ENCODE data around the gene DES.

The DES gene

DNA sequence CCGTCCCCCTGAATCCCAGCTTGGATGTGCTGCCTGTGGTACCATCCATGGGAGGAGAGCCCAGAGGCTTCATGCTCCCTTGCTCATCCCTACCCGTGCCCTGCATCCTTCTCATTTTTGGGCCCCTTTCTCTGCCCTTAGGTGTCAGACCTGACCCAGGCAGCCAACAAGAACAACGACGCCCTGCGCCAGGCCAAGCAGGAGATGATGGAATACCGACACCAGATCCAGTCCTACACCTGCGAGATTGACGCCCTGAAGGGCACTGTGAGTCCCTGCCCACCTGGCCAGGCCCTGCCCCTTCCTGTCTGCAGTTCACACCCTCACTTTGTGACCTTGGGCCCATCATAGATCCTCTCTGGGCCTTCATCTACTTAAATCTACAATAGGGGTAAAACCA lies 2.5 kb downstream of the DES start:
- DNase-seq (ENCODE audit: low spot score) = no peak

DNA sequence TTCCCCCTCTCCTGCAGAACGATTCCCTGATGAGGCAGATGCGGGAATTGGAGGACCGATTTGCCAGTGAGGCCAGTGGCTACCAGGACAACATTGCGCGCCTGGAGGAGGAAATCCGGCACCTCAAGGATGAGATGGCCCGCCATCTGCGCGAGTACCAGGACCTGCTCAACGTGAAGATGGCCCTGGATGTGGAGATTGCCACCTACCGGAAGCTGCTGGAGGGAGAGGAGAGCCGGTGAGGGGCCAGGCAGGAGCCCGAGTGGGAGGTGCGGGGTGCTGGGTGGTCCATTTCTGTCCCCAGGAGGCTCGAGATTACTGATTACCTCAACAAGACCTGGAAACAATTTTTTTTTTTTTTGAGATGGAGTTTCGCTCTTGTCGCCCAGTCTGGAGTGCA lies 3.1 kb downstream of the DES start:
- DNase-seq (ENCODE audit: low spot score) = no peak

GRCh38 chr2:219422952-219423534 lies 4.9 kb downstream of the DES start:
- no peak for DNase-seq (ENCODE audit: low spot score)

GRCh38 chr2:219423652-219424377 lies 5.6 kb downstream of the DES start:
- no peak for DNase-seq (ENCODE audit: low spot score)

DNA sequence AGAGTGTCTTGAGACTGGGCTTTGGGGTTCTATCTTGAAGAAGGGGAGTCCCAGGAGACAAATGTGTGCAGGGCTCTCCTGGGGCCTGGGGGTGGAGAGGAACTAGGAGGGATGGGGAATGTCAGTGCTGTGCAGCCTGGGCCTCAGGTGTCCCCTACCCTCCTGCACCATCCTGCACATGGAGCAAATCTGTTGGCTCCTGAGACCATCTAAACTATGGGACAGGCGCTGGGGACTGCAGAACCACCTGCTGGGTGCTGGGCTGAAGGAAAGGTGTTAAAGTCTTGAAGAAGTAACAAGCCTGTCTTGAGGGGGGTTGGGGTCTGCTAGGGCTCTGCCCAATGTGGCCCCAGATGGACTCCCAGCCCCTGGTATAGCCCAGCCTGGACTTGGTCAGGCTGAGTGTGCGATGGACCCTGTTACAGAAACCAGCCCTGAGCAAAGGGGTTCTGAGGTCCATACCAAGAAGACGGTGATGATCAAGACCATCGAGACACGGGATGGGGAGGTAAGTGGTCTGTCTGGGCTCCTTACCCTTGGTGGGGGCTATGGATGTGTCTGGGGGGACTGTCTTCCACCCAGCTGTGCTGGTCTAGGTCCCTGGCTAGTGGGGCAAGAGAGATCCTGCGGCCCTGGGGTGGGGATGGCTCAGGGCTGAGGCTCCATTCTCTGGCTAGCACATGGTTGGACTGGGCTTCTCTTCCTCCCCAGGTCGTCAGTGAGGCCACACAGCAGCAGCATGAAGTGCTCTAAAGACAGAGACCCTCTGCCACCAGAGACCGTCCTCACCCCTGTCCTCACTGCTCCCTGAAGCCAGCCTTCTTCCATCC lies 7.3 kb downstream of the DES start:
- no peak for DNase-seq (ENCODE audit: low spot score)

DNA sequence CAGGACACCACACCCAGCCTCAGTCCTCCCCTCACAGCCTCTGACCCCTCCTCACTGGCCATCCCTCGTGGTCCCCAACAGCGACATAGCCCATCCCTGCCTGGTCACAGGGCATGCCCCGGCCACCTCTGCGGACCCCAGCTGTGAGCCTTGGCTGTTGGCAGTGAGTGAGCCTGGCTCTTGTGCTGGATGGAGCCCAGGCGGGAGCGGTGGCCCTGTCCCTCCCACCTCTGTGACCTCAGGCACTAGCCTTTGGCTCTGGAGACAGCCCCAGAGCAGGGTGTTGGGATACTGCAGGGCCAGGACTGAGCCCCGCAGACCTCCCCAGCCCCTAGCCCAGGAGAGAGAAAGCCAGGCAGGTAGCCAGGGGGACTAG lies 7.9 kb downstream of the DES start:
- no peak for DNase-seq (ENCODE audit: low spot score)

DNA sequence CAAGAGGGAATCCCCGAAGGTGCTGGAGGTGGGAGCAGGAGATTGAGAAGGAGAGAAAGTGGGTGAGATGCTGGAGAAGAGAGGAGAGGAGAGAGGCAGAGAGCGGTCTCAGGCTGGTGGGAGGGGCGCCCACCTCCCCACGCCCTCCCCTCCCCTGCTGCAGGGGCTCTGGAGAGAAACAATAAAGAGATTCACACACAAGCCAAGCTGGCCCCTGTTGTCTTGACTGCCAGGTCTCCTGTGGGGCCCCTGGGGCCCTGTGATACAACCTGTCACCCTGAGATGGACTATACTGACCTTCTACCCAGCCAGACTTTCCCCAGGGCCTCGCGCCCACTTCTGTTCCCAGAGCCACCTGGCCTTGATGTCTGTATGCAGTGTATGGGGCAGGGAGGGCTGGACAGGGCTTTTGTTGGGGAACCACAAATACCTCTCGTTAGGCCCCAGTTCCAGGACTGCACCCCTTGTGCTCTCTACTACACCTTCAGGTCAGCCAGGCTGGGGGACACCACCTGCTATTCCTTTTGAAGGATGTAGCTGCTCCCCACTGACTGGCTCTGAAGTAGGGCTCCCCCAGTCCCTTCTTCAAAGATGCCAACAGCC lies 8.5 kb downstream of the DES start:
- DNase-seq (ENCODE audit: low spot score) = no peak

- DNase-seq (ENCODE audit: low spot score) = no peak
These were observed 10.3 kb downstream of the DES start for GRCh38 chr2:219428469-219428868.

DNA sequence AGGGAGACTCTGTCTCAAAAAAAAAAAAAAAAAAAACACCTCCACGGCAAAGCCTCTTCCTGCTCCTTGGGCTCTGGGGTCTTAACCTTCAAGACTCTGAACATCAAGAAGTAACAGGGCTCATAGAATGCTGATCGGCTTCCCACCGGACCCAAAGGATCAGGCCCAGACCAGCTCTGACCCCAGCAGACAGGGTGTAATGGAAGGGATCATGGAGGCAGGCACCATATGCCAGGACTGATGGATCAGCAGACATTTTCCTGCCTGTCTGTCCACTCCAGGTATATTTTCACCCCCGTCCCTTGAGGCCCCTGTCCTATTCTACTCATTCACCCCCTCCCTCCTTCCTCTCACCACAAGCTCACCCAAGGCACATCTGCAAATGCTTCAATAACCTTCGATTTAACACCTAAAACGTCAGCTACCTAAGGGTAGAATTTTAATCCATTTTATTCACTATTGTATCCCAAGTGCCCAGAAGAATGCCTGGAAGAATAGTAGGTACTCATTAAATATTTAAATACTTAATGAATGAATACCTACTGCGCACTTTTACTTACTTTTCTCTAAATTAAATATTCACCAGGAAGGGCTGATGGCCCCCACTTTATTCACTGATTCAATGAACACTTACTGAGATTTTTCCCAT lies 11.9 kb downstream of the DES start:
- no peak for DNase-seq (ENCODE audit: low spot score)

GRCh38 chr2:219430633-219431615 lies 12.7 kb downstream of the DES start:
- no peak for DNase-seq (ENCODE audit: low spot score)

- peak; percentile 75 for DNase-seq (ENCODE audit: low spot score)
These were observed 15.7 kb downstream of the DES start for GRCh38 chr2:219433666-219434467.

DNA sequence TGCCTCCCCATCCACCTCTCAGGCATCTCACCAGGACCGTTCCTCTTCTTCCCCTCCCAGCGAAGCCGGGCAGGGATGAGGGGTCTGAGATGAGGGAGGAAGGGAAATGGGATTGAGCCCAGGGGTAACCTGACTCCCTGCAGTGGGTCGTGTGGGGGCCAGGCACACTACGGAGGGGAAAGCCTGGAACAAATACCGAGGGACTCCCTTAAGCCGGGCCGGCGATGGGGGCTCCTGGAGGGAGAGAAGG lies 16.2 kb downstream of the DES start:
- DNase-seq (ENCODE audit: low spot score) = no peak

DNA sequence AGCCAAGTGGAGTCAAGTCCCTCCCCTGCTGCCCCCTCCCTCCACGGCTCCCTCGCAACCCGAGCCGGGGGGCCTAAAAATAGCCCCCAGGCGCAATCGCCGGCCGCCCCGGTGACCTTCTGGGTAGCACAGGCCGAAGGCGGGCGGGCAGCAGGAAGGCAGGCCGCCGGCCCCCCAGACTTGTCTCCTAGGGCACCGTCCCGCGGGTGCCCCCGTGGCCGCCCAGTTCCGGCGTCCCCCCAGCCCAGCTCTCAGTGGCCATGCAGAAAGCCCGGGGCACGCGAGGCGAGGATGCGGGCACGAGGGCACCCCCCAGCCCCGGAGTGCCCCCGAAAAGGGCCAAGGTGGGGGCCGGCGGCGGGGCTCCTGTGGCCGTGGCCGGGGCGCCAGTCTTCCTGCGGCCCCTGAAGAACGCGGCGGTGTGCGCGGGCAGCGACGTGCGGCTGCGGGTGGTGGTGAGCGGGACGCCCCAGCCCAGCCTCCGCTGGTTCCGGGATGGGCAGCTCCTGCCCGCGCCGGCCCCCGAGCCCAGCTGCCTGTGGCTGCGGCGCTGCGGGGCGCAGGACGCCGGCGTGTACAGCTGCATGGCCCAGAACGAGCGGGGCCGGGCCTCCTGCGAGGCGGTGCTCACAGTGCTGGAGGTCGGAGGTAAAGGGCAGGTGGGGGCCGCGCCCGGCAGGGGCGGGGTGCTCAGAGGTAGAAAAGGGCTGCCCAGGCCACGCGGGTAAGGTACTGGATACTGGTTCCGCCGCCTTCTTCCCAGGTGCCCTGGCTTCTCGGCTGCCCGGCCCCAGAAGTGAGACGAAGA lies 16.7 kb downstream of the DES start, which contains the start of gene SPEG:
Gene SPEG, plus strand, starts transcription at position 126 of the 808 bp plus-strand sequence. Its CDS starts 135 bp downstream, at position 261.
- peak; percentile 60 for DNase-seq (ENCODE audit: low spot score)

DNA sequence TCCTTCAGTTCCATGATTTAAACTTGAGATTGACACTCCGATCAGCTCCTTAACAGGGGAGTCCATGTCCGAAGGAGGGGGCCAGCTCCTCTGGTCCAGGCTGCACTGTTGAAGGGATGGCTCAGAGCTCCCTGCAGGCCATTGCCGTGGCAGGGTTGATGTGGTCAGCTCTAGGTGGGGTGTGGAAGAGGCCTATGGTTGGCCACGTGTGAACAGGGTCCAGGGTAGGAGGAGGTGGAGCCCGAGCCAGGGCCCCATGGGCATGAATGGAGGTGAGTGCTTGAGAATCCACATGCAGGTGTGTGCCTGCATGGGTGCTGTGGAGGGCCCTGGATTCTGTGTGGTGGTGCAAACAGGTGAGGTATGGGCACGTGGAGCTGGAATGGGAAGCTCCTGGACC lies 17.5 kb downstream of the DES start:
- no peak for DNase-seq (ENCODE audit: low spot score)

GRCh38 chr2:219436491-219436890 lies 18.3 kb downstream of the DES start:
- DNase-seq (ENCODE audit: low spot score) = no peak

DNA sequence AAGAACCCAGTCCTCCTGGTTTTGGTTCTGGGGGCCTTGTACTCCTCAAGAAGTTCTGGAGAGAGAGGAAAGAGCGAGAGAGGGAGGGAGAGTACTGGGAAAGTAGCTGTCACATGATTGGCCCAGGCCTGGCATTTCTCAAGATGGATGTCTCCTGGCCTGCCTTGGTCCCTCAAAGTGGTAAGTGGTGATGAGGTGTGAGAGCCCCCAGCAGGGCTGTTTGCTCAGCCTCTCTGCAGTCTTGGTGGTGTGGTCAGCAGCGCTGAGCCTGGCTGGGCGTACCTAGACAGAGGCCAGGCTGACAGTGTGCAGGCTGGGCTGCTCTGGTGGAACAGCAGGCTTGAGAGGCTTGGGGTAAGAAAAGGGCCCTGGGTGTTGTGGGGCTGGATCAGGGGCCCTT lies 19.0 kb downstream of the DES start:
- no peak for DNase-seq (ENCODE audit: low spot score)

DNA sequence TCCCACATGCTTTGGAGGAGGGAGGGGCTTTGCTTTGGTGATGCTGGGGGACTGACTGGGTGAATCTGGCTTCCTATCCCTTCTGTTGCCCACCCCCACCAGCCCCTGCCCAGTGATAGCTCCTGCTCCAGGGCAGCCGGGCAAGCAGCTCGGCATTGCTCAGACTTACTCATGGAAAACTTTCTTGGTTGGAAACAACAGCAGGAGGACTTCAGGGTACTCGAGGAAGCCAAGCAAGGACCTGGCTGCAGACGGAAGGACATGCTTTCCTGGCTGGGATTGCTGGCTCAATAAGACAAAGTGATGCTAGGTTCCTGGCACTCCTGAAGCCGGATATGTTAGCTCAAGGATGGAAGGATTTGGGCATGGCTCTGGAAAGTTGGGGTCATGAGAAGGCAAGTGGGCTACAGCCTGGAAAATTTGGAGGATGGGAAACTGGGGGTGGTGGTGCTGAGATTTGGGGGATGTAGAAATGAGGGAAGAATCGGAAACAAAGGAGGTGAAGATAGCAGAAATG lies 19.6 kb downstream of the DES start:
- DNase-seq (ENCODE audit: low spot score) = no peak

DNA sequence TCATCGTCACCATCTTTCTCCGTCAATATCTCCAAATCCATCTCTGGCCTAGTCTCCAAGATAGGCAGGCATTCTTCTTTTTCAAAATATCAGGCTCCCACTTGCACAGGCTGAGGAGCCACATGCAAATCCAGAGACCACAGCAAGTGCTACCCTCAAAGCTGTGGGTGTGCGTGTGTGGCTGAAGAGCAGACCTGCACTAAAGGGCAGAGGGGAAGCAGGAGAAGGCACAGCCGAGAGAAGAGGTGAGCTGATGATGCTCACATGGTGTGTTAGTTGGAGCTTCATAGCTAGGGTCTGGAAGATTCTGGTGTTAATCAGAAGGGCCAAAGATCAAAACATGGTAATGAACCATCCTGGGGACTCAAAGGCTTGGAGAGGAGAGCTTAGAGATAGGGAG lies 20.3 kb downstream of the DES start:
- DNase-seq (ENCODE audit: low spot score) = no peak

DNA sequence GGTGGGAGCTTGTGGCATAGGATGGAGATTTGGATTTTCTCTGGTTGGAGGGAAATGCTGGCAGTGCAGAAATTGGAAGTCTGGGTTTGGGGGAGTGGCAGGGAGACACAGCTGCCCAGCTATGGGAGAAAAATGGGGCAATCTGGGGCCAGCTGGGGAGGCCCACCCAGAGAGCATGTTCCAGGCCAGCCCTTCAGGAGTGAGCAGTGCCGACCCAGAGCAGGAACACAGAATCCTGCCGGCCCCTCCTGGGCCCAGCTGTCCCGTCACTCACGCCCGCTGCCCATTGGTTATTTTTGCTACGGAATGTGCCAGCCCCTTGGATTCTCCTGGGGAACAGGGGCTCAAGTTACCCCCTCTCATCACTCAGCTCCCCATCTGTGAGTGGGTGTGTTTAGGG lies 21.3 kb downstream of the DES start:
- no peak for DNase-seq (ENCODE audit: low spot score)
